HEK293 (cell line): ENCODE measurements around the gene RNPS1.
A peak's percentile ranks its signal among the peaks of the same experiment; 100 is the strongest.

ENCODE experiments used
- KLF1 ChIP-seq: fragments of 450-650 bp; formaldehyde crosslinking; IDR thresholded peaks from 2 replicates; pipeline ENCODE4 v1.5.1; 2016; ENCODE audit warnings: missing biosample characterization, missing genetic modification characterization
- KLF7 ChIP-seq: fragments of 450-650 bp; formaldehyde crosslinking; IDR thresholded peaks from 2 replicates; pipeline ENCODE4 v1.5.1; 2016; ENCODE audit warnings: missing biosample characterization, missing genetic modification characterization, borderline replicate concordance
- KLF8 ChIP-seq: fragments of 450-650 bp; formaldehyde crosslinking; IDR thresholded peaks from 2 replicates; pipeline ENCODE4 v1.5.1; 2016; ENCODE audit warnings: missing biosample characterization, missing genetic modification characterization
- KLF9 ChIP-seq: fragments of 450-650 bp; formaldehyde crosslinking; IDR thresholded peaks from 2 replicates; pipeline ENCODE4 v1.5.1; 2016; ENCODE audit warnings: missing biosample characterization, missing genetic modification characterization, low read depth
- MZF1 ChIP-seq: fragments of 450-650 bp; formaldehyde crosslinking; IDR thresholded peaks from 2 replicates; pipeline ENCODE4 v1.5.1; 2017; ENCODE audit warnings: missing biosample characterization, missing genetic modification characterization, borderline replicate concordance
- PRDM1 ChIP-seq: fragments of 450-650 bp; formaldehyde crosslinking; IDR thresholded peaks from 2 replicates; pipeline ENCODE4; 2016; ENCODE audit warnings: missing biosample characterization, missing genetic modification characterization
- SALL2 ChIP-seq: fragments of 450-650 bp; formaldehyde crosslinking; IDR thresholded peaks from 2 replicates; pipeline ENCODE4 v1.5.0; 2017; ENCODE audit warnings: missing biosample characterization, mild to moderate bottlenecking, missing genetic modification characterization, borderline replicate concordance
- ZFP37 ChIP-seq: fragments of 450-650 bp; formaldehyde crosslinking; IDR thresholded peaks from 2 replicates; pipeline ENCODE4 v1.5.1; 2016; ENCODE audit warnings: missing biosample characterization, missing genetic modification characterization
- ZNF140 ChIP-seq: fragments of 450-650 bp; formaldehyde crosslinking; IDR thresholded peaks from 2 replicates; pipeline ENCODE4 v1.5.1; 2016; ENCODE audit warnings: missing biosample characterization, missing genetic modification characterization
- ZNF202 ChIP-seq: fragments of 450-650 bp; formaldehyde crosslinking; IDR thresholded peaks from 2 replicates; pipeline ENCODE4 v1.5.1; 2016; ENCODE audit warnings: missing biosample characterization, missing genetic modification characterization, borderline replicate concordance
- ZNF239 ChIP-seq: fragments of 450-650 bp; formaldehyde crosslinking; IDR thresholded peaks from 2 replicates; pipeline ENCODE4 v1.5.1; 2016; ENCODE audit warnings: missing biosample characterization, missing genetic modification characterization
- ZNF274 ChIP-seq, 2 experiments: fragments of 200-500 bp in 1 of 2; fragments of 450-650 bp in 1 of 2; sonication (Bioruptor generic) in 1 of 2; formaldehyde crosslinking in 1 of 2; IDR thresholded peaks; 2 replicates each; pipeline versions ENCODE4 v1.5.1 to v1.6.1; 2014 to 2016; ENCODE audit warnings: borderline replicate concordance in 1 of 2, inconsistent platforms in 1 of 2, low read length in 1 of 2, missing biosample characterization in 1 of 2, missing genetic modification characterization in 1 of 2
- ZNF404 ChIP-seq: fragments of 450-650 bp; formaldehyde crosslinking; IDR thresholded peaks from 2 replicates; pipeline ENCODE4 v1.5.1; 2017; ENCODE audit warnings: missing biosample characterization, missing genetic modification characterization
- ZNF544 ChIP-seq: fragments of 450-650 bp; formaldehyde crosslinking; IDR thresholded peaks from 2 replicates; pipeline ENCODE4 v1.5.0; 2017; ENCODE audit warnings: missing biosample characterization, missing genetic modification characterization
- ZNF561 ChIP-seq: fragments of 450-650 bp; IDR thresholded peaks from 2 replicates; pipeline ENCODE4 v1.5.1; 2018; ENCODE audit warnings: missing biosample characterization, missing genetic modification characterization, borderline replicate concordance
- ZNF768 ChIP-seq: fragments of 450-650 bp; formaldehyde crosslinking; IDR thresholded peaks from 2 replicates; pipeline ENCODE4 v1.5.1; 2018; ENCODE audit warnings: missing biosample characterization, mild to moderate bottlenecking, missing genetic modification characterization
- TF ChIP-seq, protein P1 (sequence below): fragments of 450-650 bp; formaldehyde crosslinking; IDR thresholded peaks from 2 replicates; pipeline ENCODE4 v1.5.1; 2016; ENCODE audit warnings: missing biosample characterization, missing genetic modification characterization
- TF ChIP-seq, protein P2 (sequence below): fragments of 450-650 bp; formaldehyde crosslinking; IDR thresholded peaks from 2 replicates; pipeline ENCODE4 v1.5.1; 2016; ENCODE audit warnings: missing biosample characterization, missing genetic modification characterization, borderline replicate concordance
- TF ChIP-seq, protein P3 (sequence below): fragments of 450-650 bp; formaldehyde crosslinking; IDR thresholded peaks from 2 replicates; pipeline ENCODE4 v1.5.1; 2016; ENCODE audit warnings: missing biosample characterization, missing genetic modification characterization
- TF ChIP-seq, protein P4 (sequence below): IDR thresholded peaks from 2 replicates; pipeline ENCODE4 v1.6.1; 2011; ENCODE audit warnings: mild to moderate bottlenecking, low read depth, low read length, borderline replicate concordance
- TF ChIP-seq, protein P5 (sequence below): fragments of 450-650 bp; formaldehyde crosslinking; IDR thresholded peaks from 2 replicates; pipeline ENCODE4 v1.5.1; 2017; ENCODE audit warnings: missing biosample characterization, missing genetic modification characterization
- TF ChIP-seq, protein P6 (sequence below): fragments of 450-650 bp; formaldehyde crosslinking; IDR thresholded peaks from 2 replicates; pipeline ENCODE4 v1.5.0; 2017; ENCODE audit warnings: missing biosample characterization, missing genetic modification characterization, borderline replicate concordance

Gene RNPS1

DNA sequence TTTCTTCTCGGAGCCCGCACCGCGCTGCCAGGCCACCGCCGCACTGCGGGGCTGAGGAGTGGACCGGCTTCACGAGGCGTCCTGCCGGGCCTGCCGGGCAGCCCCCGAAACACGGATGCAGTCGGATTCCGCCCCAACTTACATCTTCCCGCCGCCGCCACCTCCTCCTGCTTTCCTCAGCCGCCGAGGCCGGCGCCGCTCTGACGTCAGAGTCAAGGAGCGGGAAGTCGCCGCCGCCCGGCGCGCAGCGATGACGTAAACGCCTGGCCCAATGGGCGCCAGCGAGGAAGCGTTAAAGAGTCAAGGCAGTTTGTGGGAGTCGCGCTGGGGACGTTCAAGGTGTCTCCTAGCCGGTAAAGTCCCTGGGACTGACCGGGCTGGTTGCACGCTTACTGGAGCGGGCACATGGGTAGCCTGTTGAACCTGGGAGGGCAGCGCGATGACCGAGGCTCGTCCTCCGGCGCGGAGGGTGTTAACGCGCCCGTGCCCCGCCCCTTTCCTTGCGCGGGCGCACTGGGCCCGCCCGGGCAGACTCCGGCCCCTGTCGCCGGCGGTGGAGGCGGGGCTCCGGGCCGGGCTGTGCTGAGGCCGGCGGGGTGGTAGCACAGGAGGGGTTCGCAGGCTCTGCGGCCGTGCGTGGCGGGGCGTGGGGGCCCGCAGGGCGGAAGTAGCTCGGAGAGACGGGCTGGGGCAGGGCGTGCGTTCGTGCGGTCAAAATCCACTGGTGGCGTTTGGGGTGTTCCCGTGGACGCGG, at the start of gene RNPS1 (continued):
- TF ChIP-seq, protein P1, sequence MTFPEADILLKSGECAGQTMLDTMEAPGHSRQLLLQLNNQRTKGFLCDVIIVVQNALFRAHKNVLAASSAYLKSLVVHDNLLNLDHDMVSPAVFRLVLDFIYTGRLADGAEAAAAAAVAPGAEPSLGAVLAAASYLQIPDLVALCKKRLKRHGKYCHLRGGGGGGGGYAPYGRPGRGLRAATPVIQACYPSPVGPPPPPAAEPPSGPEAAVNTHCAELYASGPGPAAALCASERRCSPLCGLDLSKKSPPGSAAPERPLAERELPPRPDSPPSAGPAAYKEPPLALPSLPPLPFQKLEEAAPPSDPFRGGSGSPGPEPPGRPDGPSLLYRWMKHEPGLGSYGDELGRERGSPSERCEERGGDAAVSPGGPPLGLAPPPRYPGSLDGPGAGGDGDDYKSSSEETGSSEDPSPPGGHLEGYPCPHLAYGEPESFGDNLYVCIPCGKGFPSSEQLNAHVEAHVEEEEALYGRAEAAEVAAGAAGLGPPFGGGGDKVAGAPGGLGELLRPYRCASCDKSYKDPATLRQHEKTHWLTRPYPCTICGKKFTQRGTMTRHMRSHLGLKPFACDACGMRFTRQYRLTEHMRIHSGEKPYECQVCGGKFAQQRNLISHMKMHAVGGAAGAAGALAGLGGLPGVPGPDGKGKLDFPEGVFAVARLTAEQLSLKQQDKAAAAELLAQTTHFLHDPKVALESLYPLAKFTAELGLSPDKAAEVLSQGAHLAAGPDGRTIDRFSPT (tag by site-specific recombination), result peak; percentile 67; the same call in 1 of the 2 replicates
- TF ChIP-seq, protein P2, sequence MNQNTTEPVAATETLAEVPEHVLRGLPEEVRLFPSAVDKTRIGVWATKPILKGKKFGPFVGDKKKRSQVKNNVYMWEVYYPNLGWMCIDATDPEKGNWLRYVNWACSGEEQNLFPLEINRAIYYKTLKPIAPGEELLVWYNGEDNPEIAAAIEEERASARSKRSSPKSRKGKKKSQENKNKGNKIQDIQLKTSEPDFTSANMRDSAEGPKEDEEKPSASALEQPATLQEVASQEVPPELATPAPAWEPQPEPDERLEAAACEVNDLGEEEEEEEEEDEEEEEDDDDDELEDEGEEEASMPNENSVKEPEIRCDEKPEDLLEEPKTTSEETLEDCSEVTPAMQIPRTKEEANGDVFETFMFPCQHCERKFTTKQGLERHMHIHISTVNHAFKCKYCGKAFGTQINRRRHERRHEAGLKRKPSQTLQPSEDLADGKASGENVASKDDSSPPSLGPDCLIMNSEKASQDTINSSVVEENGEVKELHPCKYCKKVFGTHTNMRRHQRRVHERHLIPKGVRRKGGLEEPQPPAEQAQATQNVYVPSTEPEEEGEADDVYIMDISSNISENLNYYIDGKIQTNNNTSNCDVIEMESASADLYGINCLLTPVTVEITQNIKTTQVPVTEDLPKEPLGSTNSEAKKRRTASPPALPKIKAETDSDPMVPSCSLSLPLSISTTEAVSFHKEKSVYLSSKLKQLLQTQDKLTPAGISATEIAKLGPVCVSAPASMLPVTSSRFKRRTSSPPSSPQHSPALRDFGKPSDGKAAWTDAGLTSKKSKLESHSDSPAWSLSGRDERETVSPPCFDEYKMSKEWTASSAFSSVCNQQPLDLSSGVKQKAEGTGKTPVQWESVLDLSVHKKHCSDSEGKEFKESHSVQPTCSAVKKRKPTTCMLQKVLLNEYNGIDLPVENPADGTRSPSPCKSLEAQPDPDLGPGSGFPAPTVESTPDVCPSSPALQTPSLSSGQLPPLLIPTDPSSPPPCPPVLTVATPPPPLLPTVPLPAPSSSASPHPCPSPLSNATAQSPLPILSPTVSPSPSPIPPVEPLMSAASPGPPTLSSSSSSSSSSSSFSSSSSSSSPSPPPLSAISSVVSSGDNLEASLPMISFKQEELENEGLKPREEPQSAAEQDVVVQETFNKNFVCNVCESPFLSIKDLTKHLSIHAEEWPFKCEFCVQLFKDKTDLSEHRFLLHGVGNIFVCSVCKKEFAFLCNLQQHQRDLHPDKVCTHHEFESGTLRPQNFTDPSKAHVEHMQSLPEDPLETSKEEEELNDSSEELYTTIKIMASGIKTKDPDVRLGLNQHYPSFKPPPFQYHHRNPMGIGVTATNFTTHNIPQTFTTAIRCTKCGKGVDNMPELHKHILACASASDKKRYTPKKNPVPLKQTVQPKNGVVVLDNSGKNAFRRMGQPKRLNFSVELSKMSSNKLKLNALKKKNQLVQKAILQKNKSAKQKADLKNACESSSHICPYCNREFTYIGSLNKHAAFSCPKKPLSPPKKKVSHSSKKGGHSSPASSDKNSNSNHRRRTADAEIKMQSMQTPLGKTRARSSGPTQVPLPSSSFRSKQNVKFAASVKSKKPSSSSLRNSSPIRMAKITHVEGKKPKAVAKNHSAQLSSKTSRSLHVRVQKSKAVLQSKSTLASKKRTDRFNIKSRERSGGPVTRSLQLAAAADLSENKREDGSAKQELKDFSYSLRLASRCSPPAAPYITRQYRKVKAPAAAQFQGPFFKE (tag by site-specific recombination), result peak; percentile 91; the same call in 1 of the 2 replicates
- TF ChIP-seq, protein P3, sequence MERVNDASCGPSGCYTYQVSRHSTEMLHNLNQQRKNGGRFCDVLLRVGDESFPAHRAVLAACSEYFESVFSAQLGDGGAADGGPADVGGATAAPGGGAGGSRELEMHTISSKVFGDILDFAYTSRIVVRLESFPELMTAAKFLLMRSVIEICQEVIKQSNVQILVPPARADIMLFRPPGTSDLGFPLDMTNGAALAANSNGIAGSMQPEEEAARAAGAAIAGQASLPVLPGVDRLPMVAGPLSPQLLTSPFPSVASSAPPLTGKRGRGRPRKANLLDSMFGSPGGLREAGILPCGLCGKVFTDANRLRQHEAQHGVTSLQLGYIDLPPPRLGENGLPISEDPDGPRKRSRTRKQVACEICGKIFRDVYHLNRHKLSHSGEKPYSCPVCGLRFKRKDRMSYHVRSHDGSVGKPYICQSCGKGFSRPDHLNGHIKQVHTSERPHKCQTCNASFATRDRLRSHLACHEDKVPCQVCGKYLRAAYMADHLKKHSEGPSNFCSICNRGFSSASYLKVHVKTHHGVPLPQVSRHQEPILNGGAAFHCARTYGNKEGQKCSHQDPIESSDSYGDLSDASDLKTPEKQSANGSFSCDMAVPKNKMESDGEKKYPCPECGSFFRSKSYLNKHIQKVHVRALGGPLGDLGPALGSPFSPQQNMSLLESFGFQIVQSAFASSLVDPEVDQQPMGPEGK (tag by site-specific recombination), result peak; percentile 89
- TF ChIP-seq ZFP37 (peak; percentile 92), KLF8 (tag by site-specific recombination) (peak; percentile 94), KLF7 (tag by site-specific recombination) (peak; percentile 95), ZNF239 (tag by site-specific recombination) (peak; percentile 74), ZNF274 (IDR thresholded peaks at IDR 0.05; ENCODE audit: low read length) (no peak), ZNF274 (tag by site-specific recombination; IDR thresholded peaks at IDR 0.05; ENCODE audit: borderline replicate concordance) (no peak), ZNF768 (tag by site-specific recombination) (no peak), ZNF544 (tag by site-specific recombination) (no peak), ZNF404 (tag by site-specific recombination) (no peak), ZNF561 (tag by site-specific recombination) (no peak), ZNF202 (no peak), SALL2 (tag by site-specific recombination) (no peak), PRDM1 (tag by site-specific recombination) (peak; percentile 43; the same call in 1 of the 2 replicates), KLF9 (tag by site-specific recombination) (peak; percentile 96), MZF1 (tag by site-specific recombination) (no peak), KLF1 (tag by site-specific recombination) (peak; percentile 78), ZNF140 (tag by site-specific recombination) (no peak)
- TF ChIP-seq, protein P4, sequence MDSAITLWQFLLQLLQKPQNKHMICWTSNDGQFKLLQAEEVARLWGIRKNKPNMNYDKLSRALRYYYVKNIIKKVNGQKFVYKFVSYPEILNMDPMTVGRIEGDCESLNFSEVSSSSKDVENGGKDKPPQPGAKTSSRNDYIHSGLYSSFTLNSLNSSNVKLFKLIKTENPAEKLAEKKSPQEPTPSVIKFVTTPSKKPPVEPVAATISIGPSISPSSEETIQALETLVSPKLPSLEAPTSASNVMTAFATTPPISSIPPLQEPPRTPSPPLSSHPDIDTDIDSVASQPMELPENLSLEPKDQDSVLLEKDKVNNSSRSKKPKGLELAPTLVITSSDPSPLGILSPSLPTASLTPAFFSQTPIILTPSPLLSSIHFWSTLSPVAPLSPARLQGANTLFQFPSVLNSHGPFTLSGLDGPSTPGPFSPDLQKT, result no peak
- TF ChIP-seq, protein P5, sequence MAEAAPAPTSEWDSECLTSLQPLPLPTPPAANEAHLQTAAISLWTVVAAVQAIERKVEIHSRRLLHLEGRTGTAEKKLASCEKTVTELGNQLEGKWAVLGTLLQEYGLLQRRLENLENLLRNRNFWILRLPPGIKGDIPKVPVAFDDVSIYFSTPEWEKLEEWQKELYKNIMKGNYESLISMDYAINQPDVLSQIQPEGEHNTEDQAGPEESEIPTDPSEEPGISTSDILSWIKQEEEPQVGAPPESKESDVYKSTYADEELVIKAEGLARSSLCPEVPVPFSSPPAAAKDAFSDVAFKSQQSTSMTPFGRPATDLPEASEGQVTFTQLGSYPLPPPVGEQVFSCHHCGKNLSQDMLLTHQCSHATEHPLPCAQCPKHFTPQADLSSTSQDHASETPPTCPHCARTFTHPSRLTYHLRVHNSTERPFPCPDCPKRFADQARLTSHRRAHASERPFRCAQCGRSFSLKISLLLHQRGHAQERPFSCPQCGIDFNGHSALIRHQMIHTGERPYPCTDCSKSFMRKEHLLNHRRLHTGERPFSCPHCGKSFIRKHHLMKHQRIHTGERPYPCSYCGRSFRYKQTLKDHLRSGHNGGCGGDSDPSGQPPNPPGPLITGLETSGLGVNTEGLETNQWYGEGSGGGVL (tag by site-specific recombination), result no peak; the same call in 1 of the 2 replicates
- TF ChIP-seq, protein P6, sequence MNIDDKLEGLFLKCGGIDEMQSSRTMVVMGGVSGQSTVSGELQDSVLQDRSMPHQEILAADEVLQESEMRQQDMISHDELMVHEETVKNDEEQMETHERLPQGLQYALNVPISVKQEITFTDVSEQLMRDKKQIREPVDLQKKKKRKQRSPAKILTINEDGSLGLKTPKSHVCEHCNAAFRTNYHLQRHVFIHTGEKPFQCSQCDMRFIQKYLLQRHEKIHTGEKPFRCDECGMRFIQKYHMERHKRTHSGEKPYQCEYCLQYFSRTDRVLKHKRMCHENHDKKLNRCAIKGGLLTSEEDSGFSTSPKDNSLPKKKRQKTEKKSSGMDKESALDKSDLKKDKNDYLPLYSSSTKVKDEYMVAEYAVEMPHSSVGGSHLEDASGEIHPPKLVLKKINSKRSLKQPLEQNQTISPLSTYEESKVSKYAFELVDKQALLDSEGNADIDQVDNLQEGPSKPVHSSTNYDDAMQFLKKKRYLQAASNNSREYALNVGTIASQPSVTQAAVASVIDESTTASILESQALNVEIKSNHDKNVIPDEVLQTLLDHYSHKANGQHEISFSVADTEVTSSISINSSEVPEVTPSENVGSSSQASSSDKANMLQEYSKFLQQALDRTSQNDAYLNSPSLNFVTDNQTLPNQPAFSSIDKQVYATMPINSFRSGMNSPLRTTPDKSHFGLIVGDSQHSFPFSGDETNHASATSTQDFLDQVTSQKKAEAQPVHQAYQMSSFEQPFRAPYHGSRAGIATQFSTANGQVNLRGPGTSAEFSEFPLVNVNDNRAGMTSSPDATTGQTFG, result peak; percentile 87
